ENCODE results near the gene AFAP1. TPM values are rescaled to one million over a fixed set of nuclear protein-coding genes. Genes with fewer than 3 reads are reported as not detected.

AFAP1 gene
- total and polyA plus RNA-seq, 2 of the 4 experiments (the other 2 are of a cell fraction): 48.2 to 80.9 TPM

DNA sequence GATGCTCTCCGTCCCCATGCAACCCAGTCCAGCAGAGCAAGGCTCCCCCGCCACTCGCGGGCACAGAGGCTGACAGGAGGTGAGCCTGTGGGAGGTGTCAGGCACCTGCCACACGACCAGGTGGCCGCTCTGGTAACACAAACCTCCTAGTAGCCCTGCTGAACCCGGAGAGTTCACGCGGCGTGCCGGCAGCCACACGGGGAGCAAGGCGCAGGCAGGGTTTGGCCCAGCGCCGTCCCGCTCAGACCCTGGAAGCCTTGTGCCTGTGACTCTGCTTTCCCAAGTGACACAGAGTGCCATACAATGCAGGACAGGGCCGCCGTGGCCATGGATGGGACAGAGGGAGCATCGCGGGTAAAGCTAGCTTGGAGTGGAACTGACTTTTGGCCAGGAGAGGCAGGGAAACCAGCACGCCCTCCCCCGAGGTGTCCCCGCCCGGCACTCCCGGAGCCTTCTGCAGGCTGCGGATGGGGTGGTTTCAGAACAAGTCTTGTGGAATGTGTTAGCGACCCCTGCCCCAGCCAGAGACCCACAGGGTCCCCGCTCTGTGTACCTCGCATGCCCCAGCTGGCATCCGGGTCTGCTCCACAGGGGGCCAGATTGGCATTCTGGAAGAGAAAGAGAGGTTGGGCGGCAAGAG is 44.7 kb upstream of the AFAP1 start:
- Histone ChIP-seq H3K27me3 (ENCODE audit: control insufficient read depth, insufficient read depth, low read length) (no peaks in the 10 kb centered on the region), H2BK5ac (ENCODE audit: low read depth, low read length, poor library complexity, severe bottlenecking) (no peak overlapping the region), H2AK9ac (replicated peaks; ENCODE audit: low read depth, low read length, poor library complexity) (peak overlapping the region; percentile 20), H3K56ac (ENCODE audit: extremely low read depth, insufficient read depth, low read length) (no peak overlapping the region), H3K4me2 (ENCODE audit: low read depth, low read length) (no peak overlapping the region), H3K9ac (ENCODE audit: low read depth, low read length) (no peak overlapping the region), H3K4me3 (ENCODE audit: insufficient read depth, low read depth, low read length) (no peak overlapping the region), H3K23ac (ENCODE audit: low read depth, low read length) (no peak overlapping the region), H3K9me3 (ENCODE audit: control insufficient read depth, insufficient read depth, low read length) (no peaks in the 10 kb centered on the region), H4K8ac (ENCODE audit: low read depth in 2 of 2, low read length in 2 of 2) (no peak overlapping the region), H3K9me1 (ENCODE audit: insufficient read depth, low read length) (no peaks in the 10 kb centered on the region), H2BK20ac (ENCODE audit: low read depth, low read length) (no peak overlapping the region), H3K18ac (ENCODE audit: low read depth, low read length) (no peak overlapping the region), H2BK120ac (ENCODE audit: low read depth, low read length) (peak overlapping the region; percentile 9), H4K20me1 (ENCODE audit: insufficient read depth, low read length) (no peaks in the 10 kb centered on the region), H3K36me3 (ENCODE audit: control insufficient read depth, insufficient read depth, low read length) (no peaks in the 10 kb centered on the region), H2AFZ (replicated peaks; ENCODE audit: low read length, poor library complexity) (no peak overlapping the region), H3K4me1 (ENCODE audit: control insufficient read depth, insufficient read depth, low read length) (peaks cover 18% of the 10 kb centered on the region), H3K27ac (ENCODE audit: insufficient read depth, low read length) (no peak overlapping the region), H4K5ac (ENCODE audit: low read depth, low read length) (no peak overlapping the region), H4K91ac (ENCODE audit: insufficient read depth, low read depth, low read length) (peak overlapping the region; percentile 29; the same call in 1 of the 2 replicates), H3K4ac (ENCODE audit: low read depth, low read length) (no peak overlapping the region), H2BK15ac (ENCODE audit: low read depth, low read length) (no peak overlapping the region; the same call in 2 of the 3 replicates), H2AK5ac (ENCODE audit: low read depth, low read length) (peak overlapping the region; percentile 66), H3K79me1 (ENCODE audit: low read depth in 1 of 2, low read length in 2 of 2) (peaks cover 3 to 14% of the 10 kb centered on the region in 2 experiments; a peak in 1 of 4 replicates), H3K14ac (replicated peaks; ENCODE audit: low read depth, low read length) (no peak overlapping the region)
- CTCF ChIA-PET: no interaction called here
- dilution Hi-C loops (cut with HindIII; ENCODE audit: low sequenced_read_pairs, unreplicated experiment): no loop called here
- no TSS peak for BruUV-seq (replicated peaks)
- no peak for ATAC-seq (ENCODE audit: low read depth)
- POLR2A ChIA-PET (ENCODE audit: unreplicated experiment): interaction anchor here (0.6 kb wide), 1 partner anchor 690 kb away, joined by 3 read pairs; no protein-coding TSS in a partner anchor
- in situ Hi-C loops (cut with MboI; ENCODE audit: low sequenced_read_pairs): loop anchor here (10.0 kb wide), 1 partner anchor 220 kb away; no protein-coding TSS in a partner anchor
- no peak for DNase-seq
- intact Hi-C loops (cut with micrococcal nuclease): loop anchor here (10.0 kb wide), 1 partner anchor 790 kb away; the partner anchor contains the start of gene SORCS2
- 95% methylated on average over 20 of the region's 31 CpGs; no CpG with 5 or more reads in 1 of the 2 experiments for WGBS, 2 experiments (ENCODE audit: extremely low coverage in 2 of 2, insufficient read length in 1 of 2)
- TF ChIP-seq USF2 (IDR thresholded peaks at IDR 0.05; ENCODE audit: low read depth, low read length) (no peak), SMC3 (IDR thresholded peaks at IDR 0.05; ENCODE audit: low read depth, low read length) (no peak), CTCF (conservative IDR thresholded peaks at IDR 0.05; ENCODE audit: low read depth, low read length) (no peak), RAD21 (IDR thresholded peaks at IDR 0.05; ENCODE audit: low read length) (no peak), MAFK (IDR thresholded peaks at IDR 0.05; ENCODE audit: low read depth, low read length) (no peak), MAZ (IDR thresholded peaks at IDR 0.05; ENCODE audit: borderline replicate concordance, low read depth, low read length) (no peak), CHD1 (IDR thresholded peaks at IDR 0.05; ENCODE audit: low read depth, low read length) (no peak), BHLHE40 (IDR thresholded peaks at IDR 0.05; ENCODE audit: low read depth, low read length) (no peak), RFX5 (IDR thresholded peaks at IDR 0.05; ENCODE audit: low read depth, low read length) (no peak), CEBPB (IDR thresholded peaks at IDR 0.05; ENCODE audit: low read depth, low read length) (no peak), MXI1 (IDR thresholded peaks at IDR 0.05; ENCODE audit: borderline replicate concordance, low read depth, low read length) (no peak), RCOR1 (IDR thresholded peaks at IDR 0.05; ENCODE audit: insufficient replicate concordance, low read length) (no peak), ELK1 (IDR thresholded peaks at IDR 0.05; ENCODE audit: borderline replicate concordance, low read depth, low read length) (no peak), NFE2L2 (IDR thresholded peaks at IDR 0.05; ENCODE audit: low read depth, low read length) (no peak), POLR2A (IDR thresholded peaks at IDR 0.05; ENCODE audit: low read depth, low read length) (no peak)

Data from IMR-90 (cell line).